GM21619 (cell line): ENCODE data around the gene PLSCR5.

Experiments used
- ATAC-seq: cut with Tn5 transposase; IDR thresholded peaks from one replicate; pipeline ENCODE4 v1.9.1; 2021; ENCODE audit not compliant: unreplicated experiment

The PLSCR5 gene

DNA sequence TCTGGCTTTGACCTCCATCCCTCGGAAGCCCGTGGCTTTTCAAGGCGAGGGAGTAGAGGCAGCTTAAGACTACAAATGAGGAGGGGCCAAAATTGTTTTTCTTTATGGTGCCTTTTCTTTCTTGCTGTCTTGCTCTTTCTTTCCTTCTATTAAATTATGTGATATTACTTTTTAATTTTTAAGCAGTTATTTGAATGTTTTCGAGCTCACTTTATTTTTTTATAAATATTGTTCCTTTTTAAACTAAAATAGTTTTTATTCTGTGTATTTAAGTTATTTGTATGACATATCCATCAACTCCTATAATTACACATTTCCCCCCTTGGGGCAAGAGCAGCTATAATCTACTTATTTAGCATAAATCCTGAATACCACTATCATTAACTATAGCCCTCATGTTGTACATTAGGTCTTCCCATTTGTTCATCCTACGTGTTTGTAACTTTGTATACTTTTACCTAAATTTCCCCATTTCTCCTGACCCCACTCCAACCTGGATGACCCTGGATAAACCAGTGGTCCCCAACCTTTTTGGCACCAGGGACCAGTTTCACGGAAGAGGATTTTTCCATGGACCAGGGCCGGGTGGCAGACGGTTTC, 60.1 kb downstream of the PLSCR5 start:
- ATAC-seq: no peak

DNA sequence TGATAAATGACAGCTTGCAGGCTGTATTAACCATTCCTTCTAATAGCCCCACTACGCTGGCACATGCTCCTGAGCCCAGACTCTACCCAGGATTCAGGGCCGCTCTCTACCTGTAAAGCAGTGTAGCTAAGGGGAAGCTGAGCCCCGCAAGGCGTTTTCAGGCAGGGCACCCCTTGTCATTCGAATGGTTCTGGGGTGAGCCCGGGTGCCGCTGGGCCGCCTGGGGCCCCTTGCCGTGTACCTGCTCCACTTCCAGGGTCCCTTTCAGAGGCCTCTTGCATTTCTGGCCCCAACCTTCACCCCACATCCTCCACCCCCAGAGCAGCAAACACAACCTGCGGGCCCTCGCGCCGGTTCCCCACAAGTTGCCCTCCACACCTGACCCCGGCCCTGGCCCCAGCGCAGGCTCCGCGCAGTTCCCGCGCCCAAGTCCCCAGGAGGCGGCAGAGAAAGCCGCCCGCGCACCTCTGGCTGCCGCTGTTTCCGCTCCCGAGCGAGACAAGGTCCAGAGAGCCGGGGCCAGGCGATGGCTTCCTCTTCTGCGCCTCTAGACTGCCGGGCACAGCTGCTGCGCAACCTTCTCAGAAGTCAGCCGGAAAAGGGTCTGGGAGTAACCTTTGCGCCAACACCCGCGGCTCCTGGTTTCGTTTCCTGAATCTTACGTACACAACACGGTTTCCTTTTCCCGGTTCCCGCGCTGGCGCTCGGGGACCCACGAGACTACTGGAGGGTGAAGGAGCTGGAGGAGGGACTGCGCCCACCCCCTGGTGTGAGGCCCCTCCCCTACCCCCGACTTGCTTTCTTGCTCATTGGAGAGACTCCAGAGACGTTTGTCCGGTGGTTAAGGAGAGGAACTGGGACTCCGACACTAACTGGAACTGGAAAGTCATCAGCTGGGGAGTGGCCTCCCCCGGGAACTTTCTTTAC, 60.9 kb downstream of the PLSCR5 start, which contains the start of gene PLSCR1:
TSS of gene PLSCR1 (minus strand) at position 606 of the 927 bp plus-strand sequence. CDS start 8,055 bp downstream, outside the sequence.
- peak; percentile 83 for ATAC-seq

DNA sequence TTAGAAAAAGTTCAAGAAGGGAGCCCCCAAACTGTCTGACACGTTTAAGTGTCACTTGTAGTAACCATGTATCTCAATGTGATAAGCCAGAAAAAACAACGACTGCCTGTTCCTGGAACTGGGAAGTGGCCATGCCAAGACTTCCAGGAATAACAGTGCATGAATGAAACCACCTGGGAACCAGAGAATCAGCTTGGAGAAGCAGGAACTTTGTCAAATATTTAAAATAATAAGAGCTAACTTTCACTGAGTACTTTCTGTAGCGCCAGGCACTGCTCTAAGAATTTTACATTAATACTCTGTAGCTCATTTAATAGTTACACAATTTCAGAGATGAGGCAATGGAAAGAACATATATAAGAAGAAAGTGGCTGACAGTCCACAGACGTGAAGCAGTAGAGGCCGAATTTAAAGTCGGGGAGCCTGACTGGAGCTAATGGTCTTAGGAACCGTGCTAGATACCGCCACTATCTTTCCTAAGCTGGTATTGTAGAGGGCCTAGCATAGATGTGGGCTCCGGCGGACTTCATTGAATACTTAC, 61.6 kb downstream of the PLSCR5 start:
- ATAC-seq: peak; percentile 2

DNA sequence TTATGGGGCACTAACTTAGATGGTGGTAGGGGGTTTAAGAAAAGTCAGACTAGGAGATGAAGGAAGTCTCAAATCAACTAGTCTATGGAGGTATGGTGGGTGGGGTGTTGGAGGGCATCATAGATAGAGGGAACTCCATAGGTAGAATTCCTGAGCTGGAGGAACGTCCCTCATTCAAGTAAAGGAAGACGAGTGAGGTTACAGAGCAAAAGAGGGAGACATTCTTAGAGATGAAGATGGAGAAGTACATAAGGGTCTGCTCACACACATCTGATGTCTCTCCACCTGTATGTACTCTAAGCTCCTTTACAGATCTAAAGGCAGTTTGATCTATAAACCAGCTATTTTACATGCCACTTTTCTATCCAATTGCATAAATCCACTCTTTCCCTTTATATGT, 62.2 kb downstream of the PLSCR5 start:
- no peak for ATAC-seq

DNA sequence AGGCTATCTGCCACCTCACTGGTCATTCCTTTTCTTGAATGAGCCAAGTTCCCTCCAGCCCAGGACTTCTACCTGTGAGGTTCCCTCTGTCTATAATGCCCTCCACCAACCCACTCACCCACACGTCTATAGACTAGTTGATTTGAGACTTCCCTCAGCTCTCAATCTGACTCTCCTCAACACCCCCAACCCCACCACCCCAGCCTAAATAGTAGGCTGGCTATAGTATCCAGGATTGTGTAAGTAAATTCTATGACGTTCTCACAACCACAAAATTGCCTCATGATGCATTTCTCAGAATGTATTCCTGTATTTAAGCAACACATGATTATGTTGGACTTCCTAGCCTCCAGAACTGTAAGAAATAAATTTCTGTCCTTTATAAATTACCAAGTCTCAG, 63.0 kb downstream of the PLSCR5 start:
- no peak for ATAC-seq

DNA sequence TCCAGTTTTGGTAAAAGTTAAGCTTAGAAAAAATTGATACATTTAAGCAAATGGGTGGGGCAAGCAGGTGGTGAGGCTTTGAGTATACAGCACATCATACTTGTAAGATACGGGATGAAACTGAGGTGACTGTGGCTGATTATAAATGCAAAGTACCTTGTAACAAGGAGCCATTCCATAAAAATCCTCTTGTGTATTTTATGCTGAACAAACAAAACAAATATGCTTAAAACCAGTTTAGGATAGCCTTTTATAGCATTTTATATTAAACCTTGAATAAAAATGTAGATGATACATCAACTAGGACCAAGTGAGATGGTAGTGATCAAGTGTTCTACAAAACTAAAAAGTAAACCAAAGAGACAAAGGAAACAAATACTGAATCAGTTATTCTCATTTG, 64.2 kb downstream of the PLSCR5 start:
- ATAC-seq: no peak

DNA sequence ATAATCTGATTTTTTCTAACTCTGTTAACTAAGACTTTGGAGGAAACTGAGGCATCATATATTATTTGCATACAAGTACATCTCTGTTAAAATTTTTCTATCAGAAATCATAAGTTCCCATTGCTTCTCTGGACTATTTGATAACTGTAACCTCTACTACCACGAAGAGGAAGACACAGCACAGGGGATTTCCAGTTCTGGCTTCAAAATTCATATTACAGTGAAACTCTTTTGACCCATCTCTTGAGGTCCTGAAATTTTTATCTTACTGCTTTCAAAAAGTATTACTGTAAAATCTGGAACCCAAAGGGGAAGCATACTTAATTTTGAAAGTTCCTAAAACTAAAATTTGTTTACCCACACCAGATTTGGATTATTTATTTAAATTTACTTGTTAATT, 64.9 kb downstream of the PLSCR5 start:
- no peak for ATAC-seq

DNA sequence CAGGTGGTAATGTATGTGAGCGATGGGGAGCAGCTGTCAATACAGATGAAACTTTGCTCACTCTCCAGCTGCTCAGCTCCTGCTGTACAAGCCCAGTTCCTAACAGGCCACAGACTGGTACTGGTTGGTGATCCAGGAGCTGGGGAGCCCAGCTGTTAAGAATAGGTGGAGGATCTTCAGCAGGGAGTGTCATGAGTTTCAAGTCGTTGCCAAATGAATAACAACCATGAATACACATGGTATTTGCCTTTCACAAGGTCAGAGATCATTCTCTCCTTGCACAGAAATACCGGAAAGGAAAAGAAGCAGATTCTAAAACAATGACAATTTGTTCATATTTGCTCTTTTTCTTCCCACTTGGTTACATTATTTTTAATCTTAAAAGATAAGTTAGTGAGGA, 65.8 kb downstream of the PLSCR5 start:
- no peak for ATAC-seq

DNA sequence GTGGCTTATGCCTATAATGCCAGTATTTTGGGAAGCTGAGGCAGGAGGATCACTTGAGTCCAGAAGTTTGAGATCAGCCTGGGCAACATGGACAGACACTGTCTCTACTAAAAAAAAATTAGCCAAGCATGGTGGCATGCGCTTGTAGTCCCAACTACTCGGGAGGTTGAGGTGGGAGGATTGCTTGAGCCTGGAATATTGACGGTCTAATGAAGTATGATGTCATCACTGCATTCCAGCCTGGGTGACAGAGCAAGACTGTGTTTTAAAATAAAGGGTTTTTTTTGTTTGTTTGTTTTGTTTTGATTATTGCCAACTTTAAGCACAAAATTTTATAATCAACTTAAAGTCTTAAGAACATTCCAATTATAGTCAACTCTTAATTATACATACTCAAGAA, 67.5 kb downstream of the PLSCR5 start:
- no peak for ATAC-seq

DNA sequence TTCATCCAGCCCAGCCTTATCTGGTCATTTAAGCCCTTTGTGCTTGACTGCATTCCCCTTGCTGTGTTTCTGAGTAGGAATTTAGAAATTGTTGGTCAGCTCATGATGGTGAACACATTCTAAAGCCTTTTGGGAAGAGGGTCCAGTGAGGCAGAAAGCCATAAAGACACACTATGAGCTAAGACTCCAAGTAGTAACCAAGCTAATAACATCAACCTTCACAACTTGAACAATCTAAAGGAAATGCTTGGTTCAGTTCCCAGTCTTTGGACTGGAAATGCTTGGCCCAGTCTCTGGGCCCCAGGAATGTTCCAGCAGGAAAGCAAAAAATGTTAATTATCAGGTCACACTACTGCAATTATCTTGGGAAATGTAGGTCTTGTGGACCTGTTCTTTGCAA, 68.5 kb downstream of the PLSCR5 start:
- no peak for ATAC-seq
